Esophagus squamous epithelium (tissue), 5 donors: ENCODE measurements around the gene SAP30. TPM values are rescaled to one million over a fixed set of nuclear protein-coding genes. Genes with fewer than 3 reads are reported as not detected.

Experiments
- DNase-seq: peaks from one replicate; lab custom pipeline; 2025; lab: John Stamatoyannopoulos, UW
- H3K27ac ChIP-seq, 4 donors: fragments of 200-600 bp; sonication (generic); one replicate each; pipeline ENCODE4 v1.5.1; 2016 to 2019; ENCODE audit warnings: mild to moderate bottlenecking in 1 of 4
- H3K27me3 ChIP-seq, 4 donors: fragments of 200-600 bp; sonication (generic); 1 replicate in 3 of 4; 2 replicates in 1 of 4; pipeline versions ENCODE4 v1.5.1 to v1.6.0; 2017 to 2021; ENCODE audit warnings: antibody characterized with exemption in 1 of 4
- H3K36me3 ChIP-seq, 3 donors: fragments of 200-600 bp; sonication (generic); one replicate each; pipeline ENCODE4 v1.5.1; 2016 to 2019
- H3K4me1 ChIP-seq, 3 donors: fragments of 200-600 bp; sonication (generic); one replicate each; pipeline ENCODE4 v1.5.1; 2017 to 2019
- H3K4me3 ChIP-seq, 4 donors: fragments of 200-600 bp; sonication (generic); 1 replicate in 3 of 4; 2 replicates in 1 of 4; pipeline ENCODE4 v1.5.1; 2016 to 2019; ENCODE audit warnings: mild to moderate bottlenecking in 2 of 4, moderate library complexity in 1 of 4
- H3K9me3 ChIP-seq, 3 donors: fragments of 200-600 bp; sonication (generic); one replicate each; pipeline ENCODE4 v1.5.1; 2016 to 2019
- POLR2A ChIP-seq, 4 donors: fragments of 450-650 bp; IDR thresholded peaks; one replicate each; pipeline ENCODE4 v1.6.1; 2017; ENCODE audit warnings: antibody characterized with exemption in 4 of 4, mild to moderate bottlenecking in 4 of 4, moderate library complexity in 3 of 4
- WGBS, 2 donors: methylation state at CpG; one replicate each; pipeline ENCODE4 v1.1.5; 2018; 5-methylcytosine and 5-hydroxymethylcytosine counted together
- intact Hi-C: fragments of 100-400 bp; cut with DNase I; formaldehyde crosslinking; loops from one replicate; pipeline ENCODE4 v1.15.0; 2022
- total RNA-seq, 4 donors: library from RNA; depleted of rRNA; stranded (reverse); fragments of >200 nt; gene quantifications; one replicate each; pipeline ENCODE4 v1.1.0, GENCODE V29; 2016
- TF ChIP-seq, protein P1 (sequence below), 6 experiments: fragments of 450-650 bp in 4 of 6; fragments of 200-600 bp in 2 of 6; sonication (generic) in 2 of 6; IDR thresholded peaks; one replicate each; pipeline ENCODE4 v1.5.1; 2016 to 2019; ENCODE audit warnings: antibody characterized with exemption in 6 of 6, mild to moderate bottlenecking in 4 of 6, moderate library complexity in 4 of 6
- donor health status: DM: yes; HTN: yes; CAD: no.

SAP30 gene
- total RNA-seq, 4 donors from 2014 or later, result 10.3 to 18.5 (median 13.2) TPM

GRCh38 chr4:173347467-173347866 is 23.3 kb upstream of the SAP30 start:
- no peaks in the 10 kb centered on the region for H3K4me1 ChIP-seq
- intact Hi-C loops, result no loop called here
- 88 to 100% methylated on average over 1 of the region's 1 CpG for WGBS, 2 donors
- H3K4me3 ChIP-seq, result no peak overlapping the region
- TF ChIP-seq, protein P1, sequence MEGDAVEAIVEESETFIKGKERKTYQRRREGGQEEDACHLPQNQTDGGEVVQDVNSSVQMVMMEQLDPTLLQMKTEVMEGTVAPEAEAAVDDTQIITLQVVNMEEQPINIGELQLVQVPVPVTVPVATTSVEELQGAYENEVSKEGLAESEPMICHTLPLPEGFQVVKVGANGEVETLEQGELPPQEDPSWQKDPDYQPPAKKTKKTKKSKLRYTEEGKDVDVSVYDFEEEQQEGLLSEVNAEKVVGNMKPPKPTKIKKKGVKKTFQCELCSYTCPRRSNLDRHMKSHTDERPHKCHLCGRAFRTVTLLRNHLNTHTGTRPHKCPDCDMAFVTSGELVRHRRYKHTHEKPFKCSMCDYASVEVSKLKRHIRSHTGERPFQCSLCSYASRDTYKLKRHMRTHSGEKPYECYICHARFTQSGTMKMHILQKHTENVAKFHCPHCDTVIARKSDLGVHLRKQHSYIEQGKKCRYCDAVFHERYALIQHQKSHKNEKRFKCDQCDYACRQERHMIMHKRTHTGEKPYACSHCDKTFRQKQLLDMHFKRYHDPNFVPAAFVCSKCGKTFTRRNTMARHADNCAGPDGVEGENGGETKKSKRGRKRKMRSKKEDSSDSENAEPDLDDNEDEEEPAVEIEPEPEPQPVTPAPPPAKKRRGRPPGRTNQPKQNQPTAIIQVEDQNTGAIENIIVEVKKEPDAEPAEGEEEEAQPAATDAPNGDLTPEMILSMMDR (IDR thresholded peaks at IDR 0.05), result no peak
- TF ChIP-seq POLR2A (IDR thresholded peaks at IDR 0.05), result no peak
- H3K9me3 ChIP-seq, result no peaks in the 10 kb centered on the region
- no peak for DNase-seq
- H3K27ac ChIP-seq, result no peak overlapping the region
- no peaks in the 10 kb centered on the region for H3K36me3 ChIP-seq
- no peaks in the 10 kb centered on the region for H3K27me3 ChIP-seq

GRCh38 chr4:173357939-173358338 is 12.8 kb upstream of the SAP30 start:
- TF ChIP-seq, protein P1 (IDR thresholded peaks at IDR 0.05), result no peak
- TF ChIP-seq POLR2A (IDR thresholded peaks at IDR 0.05), result no peak
- WGBS, 2 donors, result 57 to 64% methylated on average over 2 of the region's 2 CpGs
- H3K27ac ChIP-seq, result no peak overlapping the region
- no peaks in the 10 kb centered on the region for H3K27me3 ChIP-seq
- no peak for DNase-seq
- intact Hi-C loops, result no loop called here
- no peaks in the 10 kb centered on the region for H3K4me1 ChIP-seq
- no peaks in the 10 kb centered on the region for H3K36me3 ChIP-seq
- no peak overlapping the region for H3K4me3 ChIP-seq
- no peaks in the 10 kb centered on the region for H3K9me3 ChIP-seq

DNA sequence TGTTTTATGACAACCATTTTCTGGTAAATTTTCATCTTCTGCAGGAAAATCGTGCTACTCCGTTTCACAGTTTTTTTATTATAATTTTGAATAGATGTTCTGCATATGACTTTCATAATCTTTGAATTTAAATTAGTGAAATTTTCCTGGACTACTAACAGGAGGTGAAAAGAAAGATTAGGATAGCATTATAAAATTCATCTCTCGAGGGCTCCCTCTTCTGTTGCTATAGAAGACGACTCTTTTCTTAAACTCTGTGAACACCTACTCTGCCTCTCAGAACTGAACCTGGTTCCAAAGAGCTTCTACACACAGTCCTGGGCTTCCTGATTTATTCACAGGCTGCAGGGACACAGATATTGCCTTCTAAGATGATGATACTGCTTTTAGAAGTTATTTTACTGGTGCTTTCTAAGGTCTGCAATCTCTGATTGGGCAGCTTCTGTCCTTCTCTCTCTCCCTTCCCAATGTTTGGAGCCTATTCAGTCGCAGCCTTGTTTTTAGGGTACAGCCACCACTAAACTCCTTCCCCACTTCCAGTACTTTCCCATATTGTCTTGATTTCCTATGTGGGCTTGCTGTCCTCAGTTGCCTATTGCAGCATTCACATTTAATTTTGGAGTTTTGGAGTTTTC is 10.1 kb upstream of the SAP30 start:
- intact Hi-C loops, result no loop called here
- Histone ChIP-seq H3K4me1 (peaks cover 0 to 3% (median 0%) of the 10 kb centered on the region in 3 donors), H3K9me3 (no peaks in the 10 kb centered on the region), H3K27ac (no peak overlapping the region), H3K27me3 (no peaks in the 10 kb centered on the region), H3K4me3 (no peak overlapping the region), H3K36me3 (no peaks in the 10 kb centered on the region)
- TF ChIP-seq, protein P1 (IDR thresholded peaks at IDR 0.05), result peak in 1 of 6 experiments; percentile 19
- no peak for TF ChIP-seq POLR2A (IDR thresholded peaks at IDR 0.05)
- no peak for DNase-seq
- WGBS, 2 donors, result 56 to 60% methylated on average over 5 of the region's 5 CpGs

GRCh38 chr4:173362666-173363065 is 8.1 kb upstream of the SAP30 start:
- no peak for TF ChIP-seq POLR2A (IDR thresholded peaks at IDR 0.05)
- TF ChIP-seq, protein P1 (IDR thresholded peaks at IDR 0.05), result no peak
- Histone ChIP-seq H3K36me3 (no peaks in the 10 kb centered on the region), H3K27me3 (no peaks in the 10 kb centered on the region), H3K4me3 (no peak overlapping the region), H3K4me1 (peaks cover 0 to 19% (median 6%) of the 10 kb centered on the region in 3 donors), H3K9me3 (no peaks in the 10 kb centered on the region), H3K27ac (no peak overlapping the region)
- DNase-seq, result no peak
- 72 to 81% methylated on average over 3 of the region's 3 CpGs for WGBS, 2 donors
- intact Hi-C loops, result no loop called here

- Histone ChIP-seq H3K27me3 (no peaks in the 10 kb centered on the region), H3K9me3 (no peaks in the 10 kb centered on the region), H3K4me1 (peaks cover 0 to 37% (median 14%) of the 10 kb centered on the region in 3 donors), H3K36me3 (no peaks in the 10 kb centered on the region), H3K4me3 (no peak overlapping the region), H3K27ac (no peak overlapping the region)
- TF ChIP-seq POLR2A (IDR thresholded peaks at IDR 0.05), result no peak
- TF ChIP-seq, protein P1 (IDR thresholded peaks at IDR 0.05), result no peak
- 36 to 43% methylated on average over 2 of the region's 2 CpGs for WGBS, 2 donors
- DNase-seq, result no peak
- intact Hi-C loops, result loop anchor here (5.0 kb wide), 1 partner anchor 33 kb away; the partner anchor contains the start of gene HMGB2
Observed at GRCh38 chr4:173365359-173365996, 5.3 kb upstream of the SAP30 start.
